Activated T-cell treated with anti-CD3 and anti-CD28 coated beads, Interleukin-2, amount 50 U/mL, for 72 hours (primary cell): ENCODE measurements around the gene PCBP3. TPM values are rescaled to one million over a fixed set of nuclear protein-coding genes. Genes with fewer than 3 reads are reported as not detected.

ENCODE experiments used
- ATAC-seq, 2 donors: fragments of 150-1000 bp; cut with Tn5 transposase; replicated peaks in 1 of 2; 2 replicates each; pipeline ENCODE4 v1.10.0; 2021; ENCODE audit warnings: moderate library complexity in 2 of 2, mild to moderate bottlenecking in 1 of 2
- DNase-seq, 2 donors: peaks; one replicate each; pipeline ENCODE4 v3.0.0; 2021 to 2022; ENCODE audit warnings: mixed read lengths in 1 of 2
- H3K27ac Mint-ChIP-seq: one replicate; pipeline ENCODE4 v1.8.0; 2022; ENCODE audit warnings: mild to moderate bottlenecking, moderate library complexity, mixed read lengths
- H3K27me3 Mint-ChIP-seq: one replicate; pipeline ENCODE4 v1.8.0; 2022; ENCODE audit warnings: low read depth, mixed read lengths
- H3K36me3 Mint-ChIP-seq, 2 donors: one replicate each; pipeline ENCODE4 v1.8.0; 2022; ENCODE audit warnings: mixed read lengths in 2 of 2, mild to moderate bottlenecking in 1 of 2; ENCODE audit not compliant: insufficient read depth in 2 of 2
- H3K4me1 Mint-ChIP-seq: one replicate; pipeline ENCODE4 v1.8.0; 2022; ENCODE audit warnings: low read depth, mixed read lengths
- H3K4me3 Mint-ChIP-seq, 2 donors: one replicate each; pipeline ENCODE4 v1.8.0; 2022; ENCODE audit warnings: mild to moderate bottlenecking in 2 of 2, mixed read lengths in 2 of 2, moderate library complexity in 2 of 2
- H3K9me3 Mint-ChIP-seq, 2 donors: one replicate each; pipeline ENCODE4 v1.8.0; 2022; ENCODE audit warnings: mixed read lengths in 2 of 2
- total RNA-seq, 2 donors: library from RNA; stranded (reverse); gene quantifications; one replicate each; pipeline ENCODE4 v1.2.3, GENCODE V29; 2022

Gene PCBP3
- total RNA-seq, 2 donors from 2014 or later: 20.2 to 24.1 TPM

GRCh38 chr21:45942755-45943629 lies 299.5 kb downstream of the PCBP3 start:
- H3K4me3 Mint-ChIP-seq: no peak overlapping the region
- peak overlapping the region; percentile 5 for H3K27ac Mint-ChIP-seq
- H3K9me3 Mint-ChIP-seq: no peaks in the 10 kb centered on the region
- no peaks in the 10 kb centered on the region for H3K27me3 Mint-ChIP-seq
- ATAC-seq: no peak
- no peaks in the 10 kb centered on the region for H3K36me3 Mint-ChIP-seq
- no peak for DNase-seq
- H3K4me1 Mint-ChIP-seq: no peaks in the 10 kb centered on the region

GRCh38 chr21:45943630-45944540 lies 300.4 kb downstream of the PCBP3 start:
- H3K9me3 Mint-ChIP-seq: no peaks in the 10 kb centered on the region
- DNase-seq (no peak), ATAC-seq (no peak)
- no peak overlapping the region for H3K27ac Mint-ChIP-seq
- H3K4me3 Mint-ChIP-seq: no peak overlapping the region
- no peaks in the 10 kb centered on the region for H3K36me3 Mint-ChIP-seq
- H3K4me1 Mint-ChIP-seq: no peaks in the 10 kb centered on the region
- H3K27me3 Mint-ChIP-seq: no peaks in the 10 kb centered on the region

DNA sequence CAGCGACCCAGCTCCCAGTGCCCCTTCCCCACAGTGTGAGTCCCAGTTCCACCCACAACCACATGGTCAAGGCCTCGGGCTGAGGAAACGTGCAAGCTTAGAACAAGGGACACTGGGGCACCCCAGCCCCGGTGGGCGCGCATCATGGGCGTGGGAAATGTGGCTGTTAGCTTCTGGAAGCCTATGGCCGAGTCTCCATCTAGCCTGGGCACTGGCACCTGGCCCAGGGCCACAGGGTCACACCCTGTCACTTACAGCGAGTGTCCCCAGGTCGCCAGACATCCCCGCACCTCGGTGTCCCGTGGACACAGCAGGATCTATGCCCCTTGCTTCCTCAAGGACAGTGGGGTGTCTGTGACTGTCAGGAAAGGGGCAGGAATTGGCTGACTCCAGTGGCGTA lies 301.1 kb downstream of the PCBP3 start:
- Mint-ChIP-seq H3K4me1 (no peaks in the 10 kb centered on the region), H3K27me3 (no peaks in the 10 kb centered on the region), H3K9me3 (no peaks in the 10 kb centered on the region), H3K36me3 (no peaks in the 10 kb centered on the region), H3K4me3 (no peak overlapping the region), H3K27ac (no peak overlapping the region)
- DNase-seq (no peak), ATAC-seq (no peak)

DNA sequence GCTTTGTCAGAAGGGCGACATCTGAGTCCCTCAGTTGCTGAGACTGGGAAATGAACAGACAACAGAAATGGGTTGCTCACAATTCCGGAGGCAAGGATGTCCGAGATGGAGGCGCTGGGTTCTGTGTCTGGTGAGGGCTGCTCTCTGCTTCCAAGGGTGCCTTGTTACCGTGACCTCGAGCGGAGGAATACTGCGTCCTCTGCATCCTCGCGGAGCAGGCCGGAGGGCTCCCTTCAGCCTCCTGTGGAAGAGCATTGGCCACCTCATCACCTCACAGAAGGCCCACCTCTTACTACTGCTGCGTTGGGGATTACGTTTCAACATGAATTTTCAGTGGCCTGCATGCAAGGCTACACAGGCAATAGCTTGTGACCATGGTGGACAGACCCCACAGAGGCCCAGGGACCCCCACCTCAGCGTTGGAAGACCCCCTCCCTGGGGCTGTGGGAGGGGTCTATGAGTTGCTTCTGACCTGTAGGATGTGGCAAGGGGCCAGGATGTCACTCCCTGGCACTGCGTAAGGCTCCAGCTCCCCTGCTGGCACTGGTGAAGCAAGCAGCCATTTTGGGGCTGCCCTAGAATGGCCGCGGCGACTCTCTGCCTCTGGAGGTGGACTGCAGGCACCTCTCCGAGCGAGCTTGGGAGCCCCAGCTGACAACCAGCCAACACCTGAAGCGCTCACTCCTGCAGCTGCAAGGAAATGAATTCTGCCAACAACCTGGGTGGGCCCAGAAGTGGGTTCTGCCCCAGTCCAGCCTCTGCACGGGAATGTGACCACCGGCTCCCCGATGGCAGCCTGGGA lies 301.7 kb downstream of the PCBP3 start:
- Mint-ChIP-seq H3K9me3 (no peaks in the 10 kb centered on the region), H3K36me3 (no peaks in the 10 kb centered on the region), H3K4me3 (no peak overlapping the region), H3K4me1 (no peaks in the 10 kb centered on the region), H3K27ac (no peak overlapping the region), H3K27me3 (no peaks in the 10 kb centered on the region)
- no peak for ATAC-seq
- DNase-seq: no peak

DNA sequence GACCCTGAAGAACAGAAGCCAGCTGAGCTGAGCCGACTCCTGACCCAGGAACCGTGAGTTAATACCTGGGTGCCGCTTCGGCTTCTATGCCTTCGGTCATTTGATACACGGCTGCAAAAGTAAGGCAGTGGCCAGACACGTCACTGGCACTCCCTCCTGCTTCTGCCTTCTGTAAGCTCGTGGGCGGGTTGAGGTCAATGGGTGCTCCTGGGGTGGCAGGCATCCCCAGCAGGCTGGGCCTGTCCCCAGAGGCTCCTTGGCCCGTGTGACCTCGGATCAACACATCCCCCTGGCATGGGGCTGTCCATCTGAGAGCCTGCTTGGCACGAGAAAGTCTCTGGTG lies 302.3 kb downstream of the PCBP3 start:
- Mint-ChIP-seq H3K27ac (no peak overlapping the region), H3K27me3 (peaks cover 2% of the 10 kb centered on the region), H3K4me3 (no peak overlapping the region), H3K9me3 (no peaks in the 10 kb centered on the region), H3K4me1 (no peaks in the 10 kb centered on the region), H3K36me3 (no peaks in the 10 kb centered on the region)
- ATAC-seq (no peak), DNase-seq (no peak)

DNA sequence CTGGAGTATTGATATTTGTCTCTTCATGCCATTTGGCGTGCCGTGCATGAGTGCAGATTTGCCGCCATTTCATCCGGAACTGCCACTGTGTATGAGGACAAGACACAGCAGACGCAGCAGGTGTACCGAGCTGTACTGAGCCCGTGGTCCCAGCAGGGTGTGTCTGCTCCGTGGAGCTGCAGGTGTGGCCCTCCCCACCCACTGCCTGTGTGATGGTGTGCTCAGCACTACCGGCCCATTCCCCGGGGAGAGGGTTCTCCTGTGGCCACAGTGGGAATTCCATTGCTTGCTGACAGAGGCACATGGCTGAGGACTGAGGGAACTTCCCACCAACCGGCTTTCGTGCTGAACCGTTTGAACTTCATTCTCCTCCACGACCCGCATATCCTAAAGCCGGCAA lies 303.8 kb downstream of the PCBP3 start:
- Mint-ChIP-seq H3K27ac (no peak overlapping the region), H3K4me3 (no peak overlapping the region), H3K27me3 (peaks cover 6% of the 10 kb centered on the region), H3K9me3 (no peaks in the 10 kb centered on the region), H3K4me1 (no peaks in the 10 kb centered on the region), H3K36me3 (no peaks in the 10 kb centered on the region)
- ATAC-seq (no peak), DNase-seq (no peak)

DNA sequence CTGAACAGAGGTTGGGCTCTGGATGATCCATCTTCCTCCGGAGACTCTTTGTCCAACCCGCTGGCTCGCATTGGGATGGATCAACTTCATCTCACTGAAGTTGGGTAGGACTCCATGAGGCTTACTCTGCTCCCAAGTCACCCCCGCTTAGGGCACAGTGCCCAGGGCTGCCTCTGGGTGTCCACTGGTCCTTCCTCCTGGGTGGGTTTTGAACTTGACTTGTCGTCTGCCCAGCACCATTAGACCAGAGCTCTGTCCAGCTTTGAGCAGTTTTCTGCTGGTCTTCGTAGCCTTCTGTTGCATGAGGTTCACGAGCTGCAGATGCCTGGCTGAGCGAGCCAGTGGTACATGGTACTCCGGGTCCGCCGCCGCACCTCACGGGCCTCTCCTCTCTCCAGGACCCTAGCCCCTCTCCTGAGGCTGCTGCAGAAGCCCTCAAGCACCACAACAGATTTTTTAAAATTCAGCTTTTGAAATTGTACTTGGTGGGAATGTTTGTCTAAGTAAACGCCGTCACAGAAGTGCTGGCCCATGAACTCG lies 304.3 kb downstream of the PCBP3 start:
- Mint-ChIP-seq H3K36me3 (no peaks in the 10 kb centered on the region), H3K27me3 (peaks cover 6% of the 10 kb centered on the region), H3K27ac (no peak overlapping the region), H3K9me3 (no peaks in the 10 kb centered on the region), H3K4me3 (no peak overlapping the region), H3K4me1 (no peaks in the 10 kb centered on the region)
- no peak for ATAC-seq
- DNase-seq: no peak

GRCh38 chr21:45948576-45949141 lies 305.1 kb downstream of the PCBP3 start:
- DNase-seq (no peak), ATAC-seq (no peak)
- Mint-ChIP-seq H3K36me3 (no peaks in the 10 kb centered on the region), H3K9me3 (no peaks in the 10 kb centered on the region), H3K27ac (no peak overlapping the region), H3K4me3 (no peak overlapping the region), H3K4me1 (no peaks in the 10 kb centered on the region), H3K27me3 (peaks cover 6% of the 10 kb centered on the region)

DNA sequence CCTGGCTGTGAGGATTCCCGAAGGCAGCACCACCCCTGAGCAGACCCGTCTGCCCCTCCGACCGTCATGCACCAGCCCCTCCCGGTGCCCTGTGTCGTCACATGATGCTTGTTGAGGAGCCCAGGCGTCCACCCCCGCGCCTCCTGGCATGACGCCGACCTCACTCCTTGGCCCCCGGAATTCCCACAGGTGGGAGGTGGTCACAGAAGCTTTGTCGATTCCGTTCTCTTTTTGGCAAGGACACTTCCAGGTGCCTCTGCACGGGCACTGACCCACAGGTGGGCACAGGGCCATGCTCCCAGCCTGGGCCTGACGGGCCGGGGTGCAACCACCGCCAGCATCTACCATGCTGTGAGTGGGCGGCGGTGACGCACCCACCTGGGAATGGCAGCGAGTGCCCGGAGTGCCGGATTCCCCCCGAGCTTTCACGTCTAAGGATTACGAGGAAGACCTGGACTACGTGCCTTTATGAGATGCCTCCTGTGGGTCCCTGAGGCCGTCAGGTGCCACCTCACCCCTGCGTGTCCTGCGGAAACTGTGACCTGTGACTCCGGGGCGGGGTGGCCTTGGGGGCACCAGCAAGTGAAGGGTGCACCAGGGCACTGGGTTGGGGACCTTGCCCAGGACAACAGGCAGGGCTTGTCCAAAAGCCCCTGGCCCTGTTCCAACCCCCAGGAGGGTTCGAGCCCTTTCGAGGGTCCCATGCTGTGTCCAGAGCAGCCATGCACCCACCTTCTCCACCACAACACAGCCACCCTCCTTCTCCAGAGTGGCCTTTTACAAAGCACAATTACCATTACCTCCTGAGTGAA lies 306.6 kb downstream of the PCBP3 start:
- ATAC-seq (no peak), DNase-seq (no peak)
- H3K4me1 Mint-ChIP-seq: no peaks in the 10 kb centered on the region
- H3K4me3 Mint-ChIP-seq: no peak overlapping the region
- no peaks in the 10 kb centered on the region for H3K9me3 Mint-ChIP-seq
- no peaks in the 10 kb centered on the region for H3K36me3 Mint-ChIP-seq
- no peak overlapping the region for H3K27ac Mint-ChIP-seq
- peaks cover 6% of the 10 kb centered on the region for H3K27me3 Mint-ChIP-seq

GRCh38 chr21:45950740-45951515 lies 307.4 kb downstream of the PCBP3 start:
- H3K4me1 Mint-ChIP-seq: no peaks in the 10 kb centered on the region
- no peaks in the 10 kb centered on the region for H3K9me3 Mint-ChIP-seq
- no peak for DNase-seq
- H3K4me3 Mint-ChIP-seq: no peak overlapping the region
- H3K27ac Mint-ChIP-seq: no peak overlapping the region
- no peaks in the 10 kb centered on the region for H3K36me3 Mint-ChIP-seq
- H3K27me3 Mint-ChIP-seq: peaks cover 6% of the 10 kb centered on the region
- no peak for ATAC-seq

GRCh38 chr21:45951676-45952075 lies 308.2 kb downstream of the PCBP3 start:
- Mint-ChIP-seq H3K9me3 (no peaks in the 10 kb centered on the region), H3K4me1 (no peaks in the 10 kb centered on the region), H3K27me3 (peaks cover 13% of the 10 kb centered on the region), H3K27ac (no peak overlapping the region), H3K4me3 (no peak overlapping the region), H3K36me3 (no peaks in the 10 kb centered on the region)
- ATAC-seq (no peak), DNase-seq (no peak)
